GM18873 (cell line): ENCODE data around the gene FAM111B.
"Not testable (repeated sequence)": the region's sequence is repeated elsewhere in the genome, so short reads cannot be mapped to it uniquely, and the experiment has no call there.

Source experiments
- ATAC-seq: cut with Tn5 transposase; IDR thresholded peaks from one replicate; pipeline ENCODE4 v1.9.1; 2021; ENCODE audit warnings: mild to moderate bottlenecking, moderate library complexity, moderate number of reproducible peaks; ENCODE audit not compliant: unreplicated experiment, low FRiP score

Gene FAM111B, protein sequence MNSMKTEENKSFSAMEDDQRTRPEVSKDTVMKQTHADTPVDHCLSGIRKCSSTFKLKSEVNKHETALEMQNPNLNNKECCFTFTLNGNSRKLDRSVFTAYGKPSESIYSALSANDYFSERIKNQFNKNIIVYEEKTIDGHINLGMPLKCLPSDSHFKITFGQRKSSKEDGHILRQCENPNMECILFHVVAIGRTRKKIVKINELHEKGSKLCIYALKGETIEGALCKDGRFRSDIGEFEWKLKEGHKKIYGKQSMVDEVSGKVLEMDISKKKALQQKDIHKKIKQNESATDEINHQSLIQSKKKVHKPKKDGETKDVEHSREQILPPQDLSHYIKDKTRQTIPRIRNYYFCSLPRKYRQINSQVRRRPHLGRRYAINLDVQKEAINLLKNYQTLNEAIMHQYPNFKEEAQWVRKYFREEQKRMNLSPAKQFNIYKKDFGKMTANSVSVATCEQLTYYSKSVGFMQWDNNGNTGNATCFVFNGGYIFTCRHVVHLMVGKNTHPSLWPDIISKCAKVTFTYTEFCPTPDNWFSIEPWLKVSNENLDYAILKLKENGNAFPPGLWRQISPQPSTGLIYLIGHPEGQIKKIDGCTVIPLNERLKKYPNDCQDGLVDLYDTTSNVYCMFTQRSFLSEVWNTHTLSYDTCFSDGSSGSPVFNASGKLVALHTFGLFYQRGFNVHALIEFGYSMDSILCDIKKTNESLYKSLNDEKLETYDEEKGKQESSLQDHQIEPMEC

DNA sequence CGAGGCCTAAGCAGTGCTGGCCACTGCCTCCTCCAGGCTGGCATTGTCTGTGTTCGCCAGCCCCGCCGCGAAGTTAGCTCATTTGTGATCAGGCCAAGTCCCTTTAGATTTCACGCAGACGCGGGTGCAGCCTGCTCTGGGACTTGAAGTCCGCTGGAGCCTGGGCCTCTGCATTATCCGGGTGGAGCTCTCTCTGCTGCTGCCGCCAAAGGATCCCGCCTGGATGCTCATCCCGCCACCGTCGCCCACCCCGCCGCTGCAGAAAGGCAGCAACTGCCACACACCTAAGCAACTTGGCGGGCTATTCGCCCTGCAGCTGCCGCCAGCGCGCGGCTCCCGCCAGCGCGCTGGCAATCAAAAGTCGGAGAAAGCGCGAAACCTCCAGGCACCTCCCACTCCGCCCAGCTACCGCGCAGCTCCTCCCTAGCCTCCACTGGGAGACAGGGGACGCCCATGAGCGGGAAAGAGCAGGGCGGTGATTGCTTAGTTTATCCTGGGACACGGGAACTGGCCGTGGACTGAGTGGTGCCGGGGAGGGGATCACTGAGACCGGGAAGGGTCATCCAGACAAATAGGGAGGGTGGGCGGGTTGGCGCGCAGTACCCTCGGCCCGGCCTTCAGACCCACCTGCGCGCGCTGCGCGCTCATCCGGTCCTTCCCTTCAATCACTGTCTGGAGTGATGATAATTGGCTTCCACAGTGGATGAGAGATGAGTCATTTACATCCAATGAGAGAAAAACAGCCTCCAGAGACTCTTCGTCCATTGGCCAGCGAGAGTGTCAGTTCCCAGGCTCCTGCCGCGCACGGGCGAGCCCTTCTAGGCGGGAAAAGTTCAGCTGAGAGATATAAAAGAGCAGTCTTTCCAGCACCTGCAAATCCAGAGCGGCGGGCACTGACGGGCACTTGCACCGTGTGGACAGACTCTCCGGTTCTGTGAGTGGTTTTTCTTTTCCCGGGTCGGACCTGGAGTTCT, at the start of gene FAM111B:
FAM111B (plus strand) TSS at position 875 of the 974 bp plus-strand sequence. CDS start 2,389 bp downstream, outside the sequence.
- peak; percentile 73 for ATAC-seq

DNA sequence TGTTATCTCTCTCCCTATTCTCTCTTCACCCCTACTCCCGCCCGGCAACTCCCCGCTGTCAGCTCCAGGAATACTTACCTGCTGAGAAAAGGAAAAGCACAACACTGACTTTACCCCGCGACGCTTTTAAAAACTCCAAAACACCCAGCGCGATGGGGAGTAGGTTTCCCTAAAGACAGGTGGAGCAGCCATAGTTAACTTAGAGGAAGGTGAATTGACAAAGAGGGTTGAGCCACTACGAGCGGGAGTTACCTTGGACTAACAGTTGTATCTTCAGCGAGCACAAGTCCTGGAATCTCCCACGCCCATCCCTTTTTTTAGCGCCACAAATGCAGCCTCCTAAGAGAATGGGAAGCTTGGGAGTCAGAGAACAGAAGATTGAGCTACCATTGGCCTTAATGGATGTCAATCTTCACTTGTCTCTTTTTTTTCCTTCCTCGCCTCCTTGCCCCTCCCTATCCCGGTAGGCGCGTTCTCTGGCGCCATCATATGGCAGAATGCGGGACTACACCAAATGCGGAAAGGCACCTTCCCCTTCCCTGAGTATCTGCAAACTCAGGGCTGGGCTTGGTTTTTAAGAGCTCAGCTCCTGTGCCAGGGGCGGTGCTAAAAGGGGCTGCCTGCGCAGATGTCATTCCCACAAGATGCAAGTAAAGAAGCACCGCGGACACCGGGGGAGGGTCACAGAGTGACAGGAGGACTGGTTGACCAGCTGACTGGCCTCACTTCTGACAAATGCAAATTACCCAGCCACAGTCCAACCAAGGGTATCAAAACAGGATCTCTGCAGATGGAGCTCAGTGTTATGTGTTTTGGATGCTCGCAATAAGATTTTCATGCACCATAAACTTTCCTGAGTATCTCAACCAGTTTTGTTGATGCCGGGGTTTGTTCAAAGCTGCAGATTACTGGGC, 48.7 kb upstream of the FAM111B start:
- ATAC-seq = peak; percentile 91

DNA sequence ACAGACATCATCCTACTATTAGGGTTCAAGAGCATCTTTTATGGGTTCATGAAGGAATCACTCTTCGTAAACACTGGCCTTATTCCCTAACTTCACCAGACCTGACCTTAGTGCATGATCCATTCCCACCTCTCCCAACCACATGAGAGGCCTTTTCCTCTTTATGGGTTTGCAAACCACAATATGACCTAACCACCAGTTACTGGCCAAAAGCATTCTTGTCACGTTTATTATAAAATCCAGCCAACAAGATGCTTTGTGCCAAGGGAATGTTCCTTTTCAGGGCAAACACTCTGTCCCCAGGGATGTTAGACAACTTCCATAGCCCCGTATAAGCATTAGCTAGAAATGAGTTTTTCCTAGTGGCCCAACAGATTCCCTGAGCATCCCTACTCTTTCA, 46.9 kb upstream of the FAM111B start:
- ATAC-seq = not testable (repeated sequence)

DNA sequence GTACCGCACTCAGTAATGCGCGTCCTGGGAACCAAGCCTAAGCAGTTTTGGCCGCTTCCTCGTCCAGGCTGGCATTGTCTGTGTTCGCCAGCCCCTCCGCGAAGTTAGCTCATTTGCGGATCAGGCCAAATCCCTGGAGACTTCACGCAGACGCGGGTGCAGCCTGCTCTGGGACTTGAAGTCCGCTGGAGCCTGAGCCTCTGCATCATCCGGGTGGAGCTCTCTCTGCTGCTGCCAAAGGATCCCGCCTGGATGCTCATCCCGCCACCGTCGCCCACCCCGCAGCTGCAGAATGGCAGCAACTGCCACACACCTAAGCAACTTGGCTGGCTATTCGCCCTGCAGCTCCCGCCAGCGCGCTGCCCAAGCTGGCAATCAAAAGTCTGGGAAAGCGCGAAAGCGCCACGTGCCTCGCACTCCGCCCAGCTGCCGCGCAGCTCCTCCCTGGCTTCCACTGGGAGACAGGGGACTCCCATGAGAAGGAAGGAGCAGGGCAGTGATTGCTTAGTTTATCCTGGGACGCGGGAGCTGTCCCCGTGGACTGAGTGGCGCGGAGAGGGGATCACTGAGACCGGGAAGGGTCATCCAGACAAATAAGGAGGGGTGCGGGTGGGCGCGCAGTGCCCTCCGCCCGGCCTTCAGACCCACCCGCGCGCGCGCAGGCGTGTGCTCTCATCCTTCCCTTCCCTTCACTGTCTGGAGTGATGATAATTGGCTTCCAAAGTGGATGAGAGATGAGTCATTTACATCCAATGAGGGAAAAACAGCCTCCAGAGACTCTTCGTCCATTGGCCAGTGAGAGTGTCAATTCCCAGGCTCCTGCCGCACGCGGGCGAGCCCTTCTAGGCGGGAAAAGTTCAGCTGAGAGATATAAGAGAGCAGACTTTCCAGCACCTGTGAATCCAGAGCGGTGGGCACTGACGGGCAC, 44.2 kb upstream of the FAM111B start:
- no peak for ATAC-seq

DNA sequence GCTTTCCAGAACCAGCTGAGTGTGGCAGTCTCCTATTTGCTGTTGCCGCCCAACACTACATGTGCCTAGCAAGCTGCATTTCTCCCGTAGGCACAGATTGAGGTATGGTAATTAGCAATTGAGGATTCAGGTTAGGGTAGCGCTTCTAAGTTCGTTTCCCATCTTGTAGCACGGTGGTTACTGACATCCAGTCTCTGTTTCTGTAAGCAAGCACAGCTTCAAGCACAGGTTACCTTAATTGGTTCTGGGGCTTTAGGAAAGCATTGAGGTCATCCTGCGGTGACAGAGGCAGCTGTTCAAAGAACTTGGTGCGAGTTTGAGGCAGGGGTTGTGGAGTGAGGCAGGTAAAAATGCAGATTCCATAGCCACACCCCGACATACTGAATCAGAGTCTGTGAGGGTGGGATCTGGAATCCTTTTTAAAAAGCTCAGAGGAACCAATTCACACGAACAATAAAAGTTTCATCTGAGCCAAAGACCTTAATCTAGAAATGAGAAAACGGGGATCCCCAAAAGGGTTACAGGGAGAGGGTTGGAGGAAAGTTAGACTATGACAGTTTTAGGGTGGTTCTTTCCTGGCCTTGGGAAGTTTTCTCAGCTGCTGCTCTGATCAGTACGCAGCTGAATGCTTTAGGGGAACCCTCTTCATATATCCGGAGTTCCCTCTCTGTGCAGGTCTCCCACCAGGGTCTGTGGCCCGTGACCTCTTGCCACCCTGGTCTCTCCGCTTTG, 42.9 kb upstream of the FAM111B start:
- peak; percentile 81 for ATAC-seq

DNA sequence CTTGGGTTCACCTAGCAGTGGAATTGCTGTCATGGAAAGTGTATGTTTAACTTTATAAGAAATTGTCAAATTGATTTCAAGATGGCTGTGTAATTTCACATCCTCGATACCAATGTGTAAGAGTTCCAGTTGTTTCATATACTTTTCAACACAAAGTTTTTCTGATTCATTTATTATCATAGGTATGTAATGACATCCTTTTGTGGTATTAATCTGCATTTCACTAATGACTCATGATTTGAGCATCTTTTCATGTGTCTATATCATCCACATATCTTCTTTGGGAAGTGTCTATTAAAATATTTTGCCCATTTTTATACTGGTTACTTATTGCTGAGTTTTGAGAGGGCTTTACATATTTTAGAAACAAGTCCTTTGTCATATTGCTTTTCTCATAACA, 38.0 kb upstream of the FAM111B start:
- no peak for ATAC-seq

DNA sequence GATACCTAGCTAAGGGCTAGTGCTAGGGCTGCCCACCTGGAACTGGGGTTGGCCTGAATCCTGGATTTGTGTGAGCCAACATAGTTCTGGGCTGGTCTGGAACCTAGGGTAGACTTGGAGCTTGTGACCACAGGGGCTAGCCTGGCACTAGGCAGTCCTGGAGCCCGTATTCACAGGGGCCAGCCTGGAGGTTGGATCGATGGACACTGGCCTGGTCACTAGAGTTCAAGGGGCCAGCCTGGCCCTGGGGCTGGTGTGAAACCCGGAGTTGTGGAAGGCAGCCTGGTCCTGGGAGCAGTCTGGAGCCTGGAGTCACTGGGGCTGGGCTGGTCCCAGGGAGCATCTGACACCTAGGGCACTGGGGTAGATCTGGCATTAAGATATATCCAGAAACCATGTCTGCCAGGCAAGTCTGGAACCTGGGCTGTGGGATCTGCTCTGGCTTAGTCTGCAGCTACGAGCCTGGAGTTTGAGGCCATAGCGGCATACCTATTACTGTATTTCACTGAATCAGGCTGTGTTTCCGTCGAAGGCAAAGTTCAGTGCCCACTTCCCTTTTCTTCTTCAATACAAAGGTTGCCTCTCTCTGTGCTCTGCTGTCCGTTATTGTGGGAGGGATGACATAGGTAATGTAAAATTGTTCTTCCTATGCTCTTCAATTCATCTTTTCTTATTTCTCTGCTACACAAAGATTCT, 30.0 kb upstream of the FAM111B start:
- ATAC-seq = peak; percentile 86

DNA sequence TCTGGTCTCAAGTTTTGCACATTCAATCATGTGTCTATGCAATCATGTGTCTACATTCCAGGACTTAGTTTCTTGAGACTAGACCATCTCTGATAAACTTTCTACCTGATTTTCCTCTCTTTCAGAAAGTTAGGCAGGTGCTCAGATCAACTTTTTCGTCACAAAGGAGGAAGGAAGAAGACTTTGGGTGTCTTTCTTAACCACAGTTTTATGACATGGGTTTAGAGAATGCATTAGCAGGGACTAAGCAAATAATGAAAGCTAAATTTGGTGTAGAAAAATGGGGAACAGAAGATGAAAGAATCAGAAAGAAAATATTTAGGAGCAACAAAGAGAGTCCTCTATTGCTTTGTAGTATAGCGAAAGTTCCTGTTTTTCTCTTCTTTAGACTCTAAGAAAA, 28.6 kb upstream of the FAM111B start:
- ATAC-seq = no peak

DNA sequence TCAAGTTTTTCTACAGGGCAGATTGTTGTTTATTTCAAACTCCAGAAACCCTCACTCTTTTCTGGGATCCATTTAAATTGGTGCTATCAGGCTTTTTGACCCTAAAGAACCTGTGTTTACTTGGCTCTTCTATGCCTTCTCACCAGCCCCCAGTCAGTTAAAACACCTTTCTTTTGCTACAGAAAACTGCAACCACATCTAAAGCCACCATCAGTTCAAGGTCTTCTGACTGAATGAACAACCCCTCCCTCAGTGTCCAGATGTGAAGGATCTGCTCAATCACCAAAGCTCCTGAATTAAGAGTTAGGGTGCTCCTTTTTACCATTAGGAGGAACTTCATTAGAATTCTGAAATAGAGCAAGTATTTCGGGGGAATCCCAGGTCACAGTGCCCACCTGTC, 28.0 kb upstream of the FAM111B start:
- ATAC-seq = no peak

DNA sequence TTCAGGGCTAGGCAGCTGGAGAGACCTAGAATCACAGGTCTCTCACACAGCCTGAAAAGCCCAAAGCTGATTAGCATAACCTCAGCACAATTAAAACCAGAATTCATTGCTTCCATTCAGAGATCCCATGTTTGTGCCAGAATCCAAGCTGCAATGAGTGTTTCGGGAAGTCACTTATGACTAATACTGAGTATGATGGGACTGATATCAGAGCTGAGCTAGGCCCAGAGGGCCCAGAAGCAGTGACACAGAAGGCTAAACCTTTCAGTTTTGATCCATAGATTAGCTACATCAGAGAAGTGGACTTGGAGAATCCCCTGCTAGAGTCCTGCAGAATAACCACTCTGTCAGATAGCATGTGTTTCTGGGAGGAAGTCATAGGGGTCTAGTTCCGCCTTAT, 26.6 kb upstream of the FAM111B start:
- ATAC-seq = not testable (repeated sequence)

DNA sequence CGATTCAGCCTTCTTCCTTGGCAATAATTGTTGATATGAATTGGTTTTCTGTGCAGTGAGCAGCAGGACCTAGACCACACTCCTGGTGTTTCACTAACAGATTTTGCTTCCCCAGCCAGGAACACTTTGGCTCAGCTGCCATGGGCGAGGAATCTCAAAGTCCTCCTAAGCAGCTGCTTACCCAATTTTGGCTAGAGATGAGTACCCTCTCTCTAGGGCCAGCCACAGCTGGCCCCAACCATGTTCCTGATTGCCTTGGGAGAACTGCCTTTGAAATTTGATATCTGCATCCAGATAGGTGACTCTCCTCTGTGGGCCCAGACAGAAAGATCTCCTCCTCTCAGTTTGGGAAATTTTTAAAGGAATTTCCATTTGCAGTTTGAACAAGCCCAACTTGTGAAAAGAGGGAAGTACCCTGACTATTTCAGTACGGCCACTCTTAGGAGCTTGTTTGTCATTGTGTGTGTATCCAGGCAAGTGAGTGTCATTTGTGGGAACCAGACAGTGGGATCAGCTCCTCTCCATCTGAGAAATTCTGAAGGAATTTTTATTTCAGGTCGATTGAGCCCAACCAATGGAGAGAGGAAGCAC, 25.5 kb upstream of the FAM111B start:
- not testable (repeated sequence) for ATAC-seq

DNA sequence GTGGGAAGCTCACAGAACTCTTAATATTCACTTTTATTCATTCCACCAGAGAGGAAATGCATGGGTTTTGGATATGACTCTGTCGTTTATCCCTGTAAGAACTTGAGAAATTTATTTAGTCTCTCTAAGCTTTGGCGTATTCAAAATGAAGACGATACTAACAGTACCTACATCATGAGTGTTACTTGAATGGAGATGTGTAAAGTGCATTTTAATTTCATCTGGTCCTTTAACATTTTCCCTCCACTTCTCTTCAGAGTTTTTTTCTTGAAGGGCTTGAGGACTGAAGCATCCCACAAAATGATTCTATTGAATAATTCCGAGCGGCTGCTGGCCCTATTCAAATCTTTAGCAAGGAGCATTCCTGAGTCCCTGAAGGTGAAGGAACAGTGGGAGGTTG, 21.0 kb upstream of the FAM111B start, which contains the start of gene GLYATL1B:
GLYATL1B (plus strand) TSS at position 301 of the 400 bp plus-strand sequence; CDS start at position 301, 0 bp downstream.
- not testable (repeated sequence) for ATAC-seq

DNA sequence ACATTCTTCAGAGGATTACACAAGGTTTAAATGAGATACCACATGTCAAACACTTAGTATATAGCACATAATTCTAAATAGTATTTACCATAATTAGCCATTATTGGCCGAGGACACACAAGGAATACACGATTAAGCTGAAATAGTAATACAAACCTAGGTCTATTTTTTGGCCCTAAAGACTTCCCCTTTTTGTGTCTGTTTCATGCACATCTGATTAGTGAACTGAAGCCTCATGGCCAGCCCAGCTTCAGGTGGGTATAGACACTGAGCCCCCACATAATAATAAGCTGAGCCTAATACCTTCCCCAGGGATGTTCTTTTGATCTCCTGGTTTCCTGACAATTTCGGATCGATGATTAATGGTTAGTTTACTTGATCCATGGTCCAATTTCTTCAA, 18.9 kb upstream of the FAM111B start:
- no peak for ATAC-seq

DNA sequence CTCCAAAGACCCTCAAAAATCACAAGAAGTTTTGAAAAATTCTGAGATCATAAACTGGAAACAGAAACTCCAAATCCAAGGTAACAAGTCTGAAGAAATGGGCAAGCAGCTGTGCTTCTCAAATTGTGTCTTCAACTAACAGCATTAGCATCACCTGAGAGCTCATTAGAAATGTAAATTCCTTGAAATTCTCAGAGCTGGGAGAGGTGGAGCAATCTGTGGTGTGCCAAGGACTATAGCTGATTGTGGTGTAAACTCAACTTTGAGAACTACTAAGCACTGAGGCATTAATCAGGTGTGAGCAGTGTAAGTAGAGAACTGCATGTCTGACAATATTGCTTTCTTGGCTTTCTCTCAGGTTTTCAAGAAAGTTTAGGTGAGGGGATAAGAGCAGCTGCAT, 13.5 kb upstream of the FAM111B start:
- ATAC-seq = not testable (repeated sequence)

DNA sequence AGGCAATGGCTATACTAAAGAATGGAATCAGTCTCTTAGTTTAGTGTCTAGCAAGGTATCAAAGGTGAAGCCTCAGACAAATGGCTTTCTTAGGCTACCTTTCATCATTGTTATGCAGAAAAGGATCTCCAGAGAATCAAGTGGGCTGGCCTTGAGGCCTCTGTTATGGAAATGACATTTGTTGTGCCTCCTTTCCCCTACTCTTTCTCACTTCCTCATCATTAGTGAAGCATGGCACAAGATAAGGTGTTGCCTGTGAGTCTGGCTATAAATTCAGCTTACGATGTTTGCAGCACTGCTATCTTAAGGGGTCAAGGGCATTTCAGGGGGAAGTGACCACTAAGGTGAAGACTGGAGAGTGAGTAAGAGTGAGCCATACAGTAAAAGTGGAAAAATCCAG, 11.8 kb upstream of the FAM111B start:
- peak; percentile 64 for ATAC-seq

DNA sequence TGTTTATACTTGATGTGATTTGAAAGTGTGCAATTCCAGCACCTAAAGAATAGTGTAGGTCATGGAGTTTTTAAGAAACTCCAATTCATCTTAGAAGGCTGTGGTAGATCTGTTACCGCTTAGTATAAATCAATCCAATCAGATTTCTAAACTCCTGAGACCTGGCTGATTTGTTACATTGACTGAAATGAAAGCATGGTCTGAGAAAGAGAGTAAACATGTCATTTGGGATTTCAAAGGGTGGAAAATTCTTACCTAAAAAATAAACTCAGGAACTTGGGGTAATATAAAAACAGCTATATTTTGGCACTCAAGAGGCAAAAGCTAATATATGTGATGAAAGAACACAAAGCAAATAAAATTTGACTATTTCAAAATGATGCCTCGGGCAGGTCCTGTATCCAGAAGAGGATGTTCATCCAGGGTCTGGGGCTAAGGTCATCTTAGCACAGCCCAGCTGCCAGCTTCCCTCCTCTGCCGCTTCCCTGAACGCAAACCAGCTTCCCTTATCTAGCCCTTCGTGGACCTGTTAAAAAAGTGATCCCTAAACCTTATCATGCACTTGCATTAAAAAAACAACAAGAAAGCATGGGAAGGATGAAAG, 11.0 kb upstream of the FAM111B start:
- not testable (repeated sequence) for ATAC-seq
